HepG2 (cell line): ENCODE results near the gene HOXD9.

ENCODE experiments used
- ARID2 ChIP-seq: sonication (generic); formaldehyde crosslinking; IDR thresholded peaks from 2 replicates; pipeline ENCODE4 v1.8.1; 2022; ENCODE audit warnings: mild to moderate bottlenecking, missing genetic modification reagents, borderline replicate concordance
- EZH2 ChIP-seq: conservative IDR thresholded peaks from 2 replicates; pipeline ENCODE4 v1.6.1; 2012; ENCODE audit warnings: mild to moderate bottlenecking, low read depth, low read length, moderate library complexity
- MZF1 ChIP-seq: sonication (generic); formaldehyde crosslinking; IDR thresholded peaks from 2 replicates; pipeline ENCODE4 v1.8.1; 2023; ENCODE audit warnings: mild to moderate bottlenecking, missing genetic modification reagents, borderline replicate concordance
- POLR2A ChIP-seq, 2 experiments: IDR thresholded peaks; 2 replicates each; pipeline ENCODE4 v1.6.1; 2011; ENCODE audit warnings: low read depth in 2 of 2, low read length in 2 of 2, mild to moderate bottlenecking in 1 of 2, moderate library complexity in 1 of 2; ENCODE audit not compliant: insufficient read depth in 1 of 2
- POLR2AphosphoS2 ChIP-seq: IDR thresholded peaks from 2 replicates; pipeline ENCODE4 v1.6.1; 2011; ENCODE audit warnings: low read depth, low read length, improper control_type of control experiment
- SIN3A ChIP-seq: IDR thresholded peaks from 2 replicates; pipeline ENCODE4 v1.6.1; 2011; ENCODE audit warnings: low read depth, mild to moderate bottlenecking, control low read depth, low read length, borderline replicate concordance
- SP2 ChIP-seq: sonication (generic); formaldehyde crosslinking; IDR thresholded peaks from 2 replicates; pipeline ENCODE4 v1.5.1; 2020; ENCODE audit warnings: mild to moderate bottlenecking, missing genetic modification reagents
- USF2 ChIP-seq, 2 experiments: sonication (generic) in 1 of 2; formaldehyde crosslinking in 1 of 2; IDR thresholded peaks; 2 replicates each; pipeline versions ENCODE4 v1.5.1 to v1.6.1; 2011 to 2020; ENCODE audit warnings: borderline replicate concordance in 1 of 2, low read depth in 1 of 2, low read length in 1 of 2, mild to moderate bottlenecking in 1 of 2, missing genetic modification reagents in 1 of 2, moderate library complexity in 1 of 2

- TF ChIP-seq ARID2 (CRISPR knock-in tag) (no peak), POLR2A (IDR thresholded peaks at IDR 0.05; ENCODE audit: insufficient read depth in 1 of 2, low read depth in 2 of 2, low read length in 2 of 2) (no peak), MZF1 (no peak), POLR2AphosphoS2 (no peak), SIN3A (no peak), SP2 (CRISPR knock-in tag) (no peak), EZH2 (peak; percentile 75; the same call in 1 of the 2 replicates), USF2 (IDR thresholded peaks at IDR 0.05; ENCODE audit: low read depth, low read length) (no peak), USF2 (CRISPR knock-in tag; IDR thresholded peaks at IDR 0.05; ENCODE audit: borderline replicate concordance) (no peak)
Measured at GRCh38 chr2:176097820-176098365, 24.6 kb upstream of the HOXD9 start.
